HEK293T (cell line): ENCODE data around the gene LRRC7.

ENCODE experiments used
- ARNT ChIP-seq: fragments of 450-650 bp; IDR thresholded peaks from 2 replicates; pipeline ENCODE4 v1.6.1; 2017; ENCODE audit warnings: mild to moderate bottlenecking
- BHLHE40 ChIP-seq: fragments of 450-650 bp; IDR thresholded peaks from 2 replicates; pipeline ENCODE4 v1.6.1; 2016; ENCODE audit warnings: mild to moderate bottlenecking, moderate library complexity, borderline replicate concordance
- CTBP1 ChIP-seq: fragments of 450-650 bp; IDR thresholded peaks from 2 replicates; pipeline ENCODE4 v1.6.1; 2016; ENCODE audit warnings: borderline replicate concordance
- ELF4 ChIP-seq: fragments of 450-650 bp; IDR thresholded peaks from 2 replicates; pipeline ENCODE4 v1.6.1; 2017; ENCODE audit warnings: antibody characterized with exemption
- FOXK2 ChIP-seq: fragments of 450-650 bp; IDR thresholded peaks from 2 replicates; pipeline ENCODE4 v1.6.1; 2016; ENCODE audit warnings: mild to moderate bottlenecking
- FOXM1 ChIP-seq: fragments of 450-650 bp; IDR thresholded peaks from 2 replicates; pipeline ENCODE4 v1.6.1; 2017; ENCODE audit warnings: mild to moderate bottlenecking, borderline replicate concordance
- HDGF ChIP-seq: fragments of 450-650 bp; IDR thresholded peaks from 2 replicates; pipeline ENCODE4 v1.6.1; 2017; ENCODE audit warnings: antibody characterized with exemption, borderline replicate concordance
- LEF1 ChIP-seq: fragments of 450-650 bp; IDR thresholded peaks from 2 replicates; pipeline ENCODE4 v1.6.1; 2017; ENCODE audit warnings: mild to moderate bottlenecking, borderline replicate concordance
- NFRKB ChIP-seq: fragments of 450-650 bp; IDR thresholded peaks from 2 replicates; pipeline ENCODE4 v1.6.1; 2016; ENCODE audit warnings: mild to moderate bottlenecking, moderate library complexity
- SP1 ChIP-seq: fragments of 450-650 bp; IDR thresholded peaks from 2 replicates; pipeline ENCODE4 v1.6.1; 2017
- SUZ12 ChIP-seq: fragments of 450-650 bp; IDR thresholded peaks from 2 replicates; pipeline ENCODE4 v1.6.1; 2016; ENCODE audit warnings: mild to moderate bottlenecking
- ZNF384 ChIP-seq: fragments of 450-650 bp; IDR thresholded peaks from 2 replicates; pipeline ENCODE4 v1.6.1; 2016

GRCh38 chr1:69862906-69863305 lies 295.2 kb downstream of the LRRC7 start:
- TF ChIP-seq ELF4 (no peak), SP1 (no peak), ZNF384 (no peak), HDGF (no peak), NFRKB (no peak), CTBP1 (no peak), LEF1 (no peak), FOXK2 (no peak), SUZ12 (no peak), BHLHE40 (no peak), FOXM1 (no peak), ARNT (no peak)
